ENCODE data around the gene DNM3. TPM values are rescaled to one million over a fixed set of nuclear protein-coding genes. Genes with fewer than 3 reads are reported as not detected.

Gene DNM3
- total RNA-seq, 2 experiments from 2014 or later = 1.5 to 1.6 TPM

GRCh38 chr1:172388490-172388889 lies 547.2 kb downstream of the DNM3 start:
- POLR2A ChIA-PET = no interaction called here
- Mint-ChIP-seq H3K4me3 (no peak overlapping the region), H3K27me3 (ENCODE audit: low read depth) (no peaks in the 10 kb centered on the region), H3K27ac (no peak overlapping the region), H3K4me1 (ENCODE audit: low read depth) (peaks cover 16% of the 10 kb centered on the region), H3K36me3 (ENCODE audit: low read depth) (peaks cover 9% of the 10 kb centered on the region), H3K9me3 (ENCODE audit: insufficient read depth) (no peaks in the 10 kb centered on the region)
- no peak for DNase-seq
- CTCF ChIA-PET = interaction anchor here (1.1 kb wide), 1 partner anchor 30 kb away, joined by 3 read pairs; no protein-coding TSS in a partner anchor
- ATAC-seq = no peak

- ATAC-seq (no peak), DNase-seq (no peak)
- Mint-ChIP-seq H3K4me3 (no peak overlapping the region), H3K9me3 (ENCODE audit: insufficient read depth) (no peaks in the 10 kb centered on the region), H3K4me1 (ENCODE audit: low read depth) (peaks cover 34% of the 10 kb centered on the region), H3K27ac (no peak overlapping the region), H3K27me3 (ENCODE audit: low read depth) (no peaks in the 10 kb centered on the region), H3K36me3 (ENCODE audit: low read depth) (peaks cover 16% of the 10 kb centered on the region)
- ChIA-PET POLR2A (no interaction called here), CTCF (interaction anchor here (1.0 to 1.9 kb wide), 2 partner anchors 30 to 301 kb away, joined by 3 to 4 read pairs; no protein-coding TSS in a partner anchor)
Measured at GRCh38 chr1:172390301-172390682, 549.0 kb downstream of the DNM3 start.

DNA sequence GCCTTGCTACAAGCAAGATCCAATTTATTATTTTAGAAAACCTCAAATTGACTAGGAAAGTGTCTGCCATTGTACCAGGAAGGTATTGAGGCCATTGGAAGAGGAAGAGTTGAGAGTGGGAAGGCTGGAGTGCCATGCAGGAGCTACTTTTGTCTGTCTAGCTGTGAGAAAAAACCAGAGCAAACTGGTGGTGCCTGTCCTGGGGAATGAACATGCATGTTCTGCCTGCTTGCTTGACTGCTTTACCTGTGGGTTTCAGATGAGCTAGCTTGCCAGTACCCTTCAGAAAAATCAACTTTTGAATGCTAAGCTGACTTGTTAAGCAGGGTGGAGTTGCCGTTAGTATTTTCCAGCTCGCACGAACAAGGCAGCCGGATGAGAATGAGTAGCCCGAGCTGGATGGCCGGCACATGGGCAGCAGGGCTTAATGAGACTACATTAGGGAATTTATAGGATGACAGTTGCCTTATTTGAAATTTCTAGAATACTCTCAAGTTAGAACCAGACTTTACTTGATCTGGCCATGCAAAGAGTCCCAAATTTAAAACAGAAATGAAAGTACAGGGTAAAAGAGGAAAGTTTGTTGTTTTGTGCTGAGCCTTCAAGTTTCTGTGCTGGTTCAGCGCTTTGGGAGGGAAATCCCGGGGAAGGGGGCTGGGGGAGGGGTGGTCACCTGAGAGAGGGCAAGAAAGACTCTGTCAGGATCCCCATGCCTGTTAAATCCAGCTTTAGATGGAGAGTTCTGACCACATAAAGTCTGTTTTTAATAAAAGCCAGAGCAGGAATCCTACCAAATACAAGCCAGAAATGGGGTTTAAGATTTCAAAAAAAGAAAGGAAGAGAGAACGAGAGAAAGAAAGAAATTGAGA lies 549.6 kb downstream of the DNM3 start:
- DNase-seq (no peak), ATAC-seq (no peak)
- Mint-ChIP-seq H3K4me1 (ENCODE audit: low read depth) (peaks cover 41% of the 10 kb centered on the region), H3K36me3 (ENCODE audit: low read depth) (peaks cover 17% of the 10 kb centered on the region), H3K27me3 (ENCODE audit: low read depth) (no peaks in the 10 kb centered on the region), H3K9me3 (ENCODE audit: insufficient read depth) (no peaks in the 10 kb centered on the region), H3K27ac (no peak overlapping the region), H3K4me3 (no peak overlapping the region)
- ChIA-PET POLR2A (interaction anchor here (1.2 kb wide), 1 partner anchor 9 kb away, joined by 5 read pairs; no protein-coding TSS in a partner anchor), CTCF (interaction anchor here (1.0 to 2.3 kb wide), 3 partner anchors 15 to 301 kb away, joined by 3 to 6 read pairs (median 4); no protein-coding TSS in a partner anchor)

DNA sequence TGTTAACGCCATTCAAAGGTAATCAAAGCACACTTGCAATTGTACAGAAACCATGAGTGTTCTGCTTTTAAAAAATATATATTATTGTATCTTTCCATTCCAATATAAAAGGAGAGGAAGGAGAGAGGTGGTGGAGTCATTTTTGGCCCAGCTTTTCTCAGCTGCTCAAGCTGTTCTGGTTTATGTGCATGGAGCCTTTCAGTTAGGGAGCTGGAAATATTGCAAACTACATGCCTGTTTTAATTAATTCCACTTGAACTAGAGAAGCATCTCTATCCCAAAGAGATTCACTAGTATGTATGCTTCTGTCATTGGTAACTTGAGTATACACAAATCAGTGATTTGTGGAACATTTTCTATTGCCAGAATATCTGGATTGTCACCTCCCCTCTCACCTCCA lies 550.7 kb downstream of the DNM3 start:
- Mint-ChIP-seq H3K4me1 (ENCODE audit: low read depth) (peaks cover 44% of the 10 kb centered on the region), H3K36me3 (ENCODE audit: low read depth) (peaks cover 19% of the 10 kb centered on the region), H3K4me3 (no peak overlapping the region), H3K9me3 (ENCODE audit: insufficient read depth) (no peaks in the 10 kb centered on the region), H3K27ac (no peak overlapping the region), H3K27me3 (ENCODE audit: low read depth) (no peaks in the 10 kb centered on the region)
- DNase-seq = no peak
- ChIA-PET CTCF (interaction anchor here (0.6 to 4.5 kb wide), 5 partner anchors 9 to 140 kb away, joined by 3 to 25 read pairs (median 4); no protein-coding TSS in a partner anchor), POLR2A (interaction anchor here (1.2 kb wide), 1 partner anchor 10 kb away, joined by 5 read pairs; no protein-coding TSS in a partner anchor)
- no peak for ATAC-seq

DNA sequence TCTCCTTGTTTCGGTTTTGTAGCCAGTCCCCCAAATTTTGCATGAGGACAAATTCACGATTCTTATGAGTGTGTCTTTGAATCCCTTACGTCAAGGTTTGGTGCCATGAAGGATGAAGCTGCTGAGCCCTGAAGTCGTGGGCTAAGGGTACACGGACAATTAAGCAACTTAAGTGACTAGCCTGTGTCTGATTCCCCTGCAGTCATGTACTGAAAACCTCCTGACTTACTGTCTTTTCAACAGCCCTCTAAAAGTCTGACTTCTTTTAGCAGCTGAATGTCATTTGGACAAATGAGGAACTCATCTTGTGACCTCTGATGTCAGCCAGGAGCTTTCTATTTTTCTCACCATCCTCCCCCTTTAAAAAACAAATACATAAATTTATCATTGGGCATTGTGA lies 552.1 kb downstream of the DNM3 start:
- Mint-ChIP-seq H3K36me3 (ENCODE audit: low read depth) (peaks cover 19% of the 10 kb centered on the region), H3K4me1 (ENCODE audit: low read depth) (peaks cover 48% of the 10 kb centered on the region), H3K27me3 (ENCODE audit: low read depth) (no peaks in the 10 kb centered on the region), H3K4me3 (peak overlapping the region; percentile 71), H3K9me3 (ENCODE audit: insufficient read depth) (no peaks in the 10 kb centered on the region), H3K27ac (peak overlapping the region; percentile 71)
- DNase-seq = no peak
- ChIA-PET POLR2A (no interaction called here), CTCF (interaction anchor here (0.8 to 4.5 kb wide), 9 partner anchors 10 to 389 kb away, joined by 3 to 34 read pairs (median 5); no protein-coding TSS in a partner anchor)
- no peak for ATAC-seq

DNA sequence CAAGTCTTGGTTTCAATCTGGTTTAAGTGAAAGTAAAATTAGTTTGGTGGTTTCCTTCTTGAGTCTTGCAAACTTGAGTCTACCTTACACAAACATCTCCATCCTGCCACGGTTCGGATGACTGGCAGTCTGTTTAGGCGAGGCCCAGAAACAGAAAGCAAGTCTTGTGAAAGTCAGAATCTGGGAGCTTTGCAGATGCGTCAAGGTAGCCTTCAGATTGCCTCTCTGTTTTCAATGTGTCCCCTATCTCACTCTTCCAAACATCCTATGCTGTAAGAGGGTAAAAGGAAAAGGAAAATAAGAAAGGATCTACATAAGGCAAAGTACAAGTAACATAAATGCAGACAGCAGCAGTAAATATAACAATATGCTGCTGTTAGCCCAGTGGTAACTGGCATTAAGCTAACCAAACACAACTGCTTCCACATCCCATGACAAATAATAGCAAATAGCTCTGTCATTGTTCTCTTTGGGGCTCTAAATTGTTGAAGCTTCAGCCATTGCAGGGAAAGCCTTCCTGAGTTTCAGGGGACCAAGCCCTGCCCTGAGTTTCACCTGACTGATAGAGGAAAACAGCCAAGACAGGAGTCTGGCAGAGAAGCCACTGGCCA lies 552.9 kb downstream of the DNM3 start:
- DNase-seq (peak; percentile 88), ATAC-seq (peak; percentile 99)
- CTCF ChIA-PET = interaction anchor here (0.7 to 4.5 kb wide), 23 partner anchors 11 to 392 kb away, joined by 3 to 34 read pairs (median 5); no protein-coding TSS in a partner anchor
- H3K27me3 Mint-ChIP-seq (ENCODE audit: low read depth) = no peaks in the 10 kb centered on the region
- peak overlapping the region; percentile 95 for H3K27ac Mint-ChIP-seq
- H3K4me3 Mint-ChIP-seq = peak overlapping the region; percentile 71
- H3K4me1 Mint-ChIP-seq (ENCODE audit: low read depth) = peaks cover 57% of the 10 kb centered on the region
- H3K36me3 Mint-ChIP-seq (ENCODE audit: low read depth) = peaks cover 19% of the 10 kb centered on the region
- POLR2A ChIA-PET = interaction anchor here (0.6 to 2.0 kb wide), 8 partner anchors 10 to 125 kb away, joined by 3 to 11 read pairs (median 4); no protein-coding TSS in a partner anchor
- H3K9me3 Mint-ChIP-seq (ENCODE audit: insufficient read depth) = no peaks in the 10 kb centered on the region

GRCh38 chr1:172394811-172395210 lies 553.5 kb downstream of the DNM3 start:
- H3K4me1 Mint-ChIP-seq (ENCODE audit: low read depth) = peaks cover 63% of the 10 kb centered on the region
- H3K4me3 Mint-ChIP-seq = peak overlapping the region; percentile 71
- peak overlapping the region; percentile 95 for H3K27ac Mint-ChIP-seq
- H3K27me3 Mint-ChIP-seq (ENCODE audit: low read depth) = no peaks in the 10 kb centered on the region
- CTCF ChIA-PET = interaction anchor here (0.7 to 4.5 kb wide), 26 partner anchors 10 to 411 kb away, joined by 3 to 34 read pairs (median 4); no protein-coding TSS in a partner anchor
- peaks cover 19% of the 10 kb centered on the region for H3K36me3 Mint-ChIP-seq (ENCODE audit: low read depth)
- ATAC-seq = no peak
- DNase-seq = no peak
- no peaks in the 10 kb centered on the region for H3K9me3 Mint-ChIP-seq (ENCODE audit: insufficient read depth)
- POLR2A ChIA-PET = interaction anchor here (0.6 to 2.0 kb wide), 8 partner anchors 11 to 125 kb away, joined by 3 to 11 read pairs (median 4); no protein-coding TSS in a partner anchor

DNA sequence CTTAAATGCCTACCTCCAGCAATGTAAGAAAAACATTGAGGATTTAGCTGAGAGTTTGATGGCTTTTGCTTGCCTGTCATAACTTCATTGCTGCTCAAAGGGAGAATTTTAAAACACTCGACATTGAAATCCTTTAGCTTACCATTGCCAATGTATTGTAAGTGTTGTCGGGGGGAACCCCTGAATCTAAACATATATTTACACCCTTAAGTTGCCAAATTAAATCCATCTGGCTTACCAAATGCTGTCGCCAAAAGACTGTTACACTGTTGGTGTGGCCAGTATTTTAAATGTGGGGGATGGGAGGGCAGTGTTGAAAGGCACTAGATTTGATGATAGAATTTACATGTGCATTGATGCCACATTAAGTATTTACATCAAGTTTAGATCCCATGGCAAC lies 554.3 kb downstream of the DNM3 start:
- ChIA-PET POLR2A (interaction anchor here (0.7 to 2.0 kb wide), 3 partner anchors 15 to 37 kb away, joined by 4 to 11 read pairs (median 5); no protein-coding TSS in a partner anchor), CTCF (interaction anchor here (0.7 to 4.5 kb wide), 11 partner anchors 9 to 412 kb away, joined by 3 to 34 read pairs (median 7); no protein-coding TSS in a partner anchor)
- ATAC-seq (no peak), DNase-seq (no peak)
- Mint-ChIP-seq H3K27me3 (ENCODE audit: low read depth) (no peaks in the 10 kb centered on the region), H3K27ac (no peak overlapping the region), H3K4me3 (no peak overlapping the region), H3K36me3 (ENCODE audit: low read depth) (peaks cover 19% of the 10 kb centered on the region), H3K9me3 (ENCODE audit: insufficient read depth) (no peaks in the 10 kb centered on the region), H3K4me1 (ENCODE audit: low read depth) (peaks cover 68% of the 10 kb centered on the region)

DNA sequence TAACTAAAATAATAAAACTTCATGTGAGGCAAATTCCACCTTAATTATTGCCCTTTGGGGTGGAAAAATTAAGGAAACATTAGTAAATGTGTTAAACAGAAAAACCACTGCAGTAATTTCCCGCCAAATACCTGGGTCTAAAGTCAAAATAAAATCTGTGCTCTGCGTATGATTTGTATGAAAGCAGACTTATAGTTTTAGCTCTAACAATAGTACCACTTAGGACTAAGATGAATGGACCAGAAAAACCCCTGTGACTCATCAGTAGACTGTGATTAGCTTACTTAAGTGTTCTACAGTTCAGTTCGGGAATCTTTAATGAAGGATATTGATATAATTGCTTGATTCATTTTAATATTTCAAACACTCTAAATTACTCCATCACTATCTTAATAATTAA lies 555.9 kb downstream of the DNM3 start:
- no peak for DNase-seq
- Mint-ChIP-seq H3K27ac (no peak overlapping the region), H3K36me3 (ENCODE audit: low read depth) (peaks cover 19% of the 10 kb centered on the region), H3K9me3 (ENCODE audit: insufficient read depth) (no peaks in the 10 kb centered on the region), H3K27me3 (ENCODE audit: low read depth) (no peaks in the 10 kb centered on the region), H3K4me3 (no peak overlapping the region), H3K4me1 (ENCODE audit: low read depth) (peaks cover 68% of the 10 kb centered on the region)
- CTCF ChIA-PET = interaction anchor here (1.1 to 6.6 kb wide), 4 partner anchors 37 to 393 kb away, joined by 3 to 56 read pairs (median 18); no protein-coding TSS in a partner anchor
- no peak for ATAC-seq
- POLR2A ChIA-PET = no interaction called here

DNA sequence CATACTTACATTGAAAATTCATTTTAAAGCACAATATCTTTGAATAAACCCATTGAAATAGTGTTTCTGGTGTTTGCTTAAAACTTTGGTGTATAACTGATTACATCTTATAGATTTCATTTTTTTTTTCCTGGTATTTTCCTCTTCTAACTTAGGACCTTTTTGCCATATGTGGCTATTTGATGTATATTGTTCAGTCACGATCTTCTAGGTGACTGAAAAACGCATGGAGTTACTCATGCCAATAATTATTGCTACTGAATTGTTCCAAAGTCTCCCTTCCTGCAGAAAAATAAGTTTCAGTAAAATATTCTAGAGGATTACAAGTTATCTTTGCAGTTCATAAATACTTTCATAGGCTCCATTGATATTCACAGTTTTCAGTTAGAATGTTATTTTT lies 556.3 kb downstream of the DNM3 start:
- DNase-seq (no peak), ATAC-seq (no peak)
- POLR2A ChIA-PET = no interaction called here
- H3K4me3 Mint-ChIP-seq = no peak overlapping the region
- H3K4me1 Mint-ChIP-seq (ENCODE audit: low read depth) = peaks cover 66% of the 10 kb centered on the region
- H3K27me3 Mint-ChIP-seq (ENCODE audit: low read depth) = no peaks in the 10 kb centered on the region
- H3K27ac Mint-ChIP-seq = no peak overlapping the region
- H3K9me3 Mint-ChIP-seq (ENCODE audit: insufficient read depth) = no peaks in the 10 kb centered on the region
- H3K36me3 Mint-ChIP-seq (ENCODE audit: low read depth) = peaks cover 17% of the 10 kb centered on the region
- CTCF ChIA-PET = interaction anchor here (1.0 to 6.6 kb wide), 5 partner anchors 38 to 394 kb away, joined by 3 to 56 read pairs (median 3); no protein-coding TSS in a partner anchor

DNA sequence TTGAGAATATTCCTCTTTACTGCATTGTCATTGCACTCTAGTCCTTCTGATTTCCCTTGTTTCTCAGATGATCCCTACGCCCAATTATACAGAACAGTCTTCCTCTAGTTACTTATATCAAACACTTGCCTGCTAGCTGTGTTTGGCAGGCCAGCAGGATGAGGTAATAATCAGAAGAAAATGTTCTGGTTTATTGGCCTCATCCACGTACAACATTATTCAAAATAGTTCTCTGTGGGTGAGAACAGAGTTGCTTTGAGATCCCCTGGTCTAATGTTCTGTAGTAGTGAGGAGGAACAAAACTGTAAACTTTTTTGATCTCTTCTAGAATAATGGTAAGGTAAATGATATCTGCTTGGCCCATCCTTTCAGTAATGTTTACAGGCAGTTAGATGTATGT lies 556.9 kb downstream of the DNM3 start:
- DNase-seq (no peak), ATAC-seq (no peak)
- POLR2A ChIA-PET = interaction anchor here (0.8 kb wide), 1 partner anchor 39 kb away, joined by 3 read pairs; no protein-coding TSS in a partner anchor
- Mint-ChIP-seq H3K27ac (no peak overlapping the region), H3K4me1 (ENCODE audit: low read depth) (peaks cover 69% of the 10 kb centered on the region), H3K36me3 (ENCODE audit: low read depth) (peaks cover 13% of the 10 kb centered on the region), H3K4me3 (no peak overlapping the region), H3K27me3 (ENCODE audit: low read depth) (no peaks in the 10 kb centered on the region), H3K9me3 (ENCODE audit: insufficient read depth) (no peaks in the 10 kb centered on the region)
- CTCF ChIA-PET = interaction anchor here (0.9 to 6.6 kb wide), 11 partner anchors 16 to 412 kb away, joined by 3 to 56 read pairs (median 5); no protein-coding TSS in a partner anchor
